ENCODE results near the gene C3orf20. TPM values are rescaled to one million over a fixed set of nuclear protein-coding genes. Genes with fewer than 3 reads are reported as not detected.
"Not testable (repeated sequence)": the region's sequence is repeated elsewhere in the genome, so short reads cannot be mapped to it uniquely, and the experiment has no call there.

Gene C3orf20
- polyA plus RNA-seq, 4 donors: 0.09 to 0.30 (median 0.25) TPM

- DNase-seq (ENCODE audit: low read depth in 4 of 4, low spot score in 3 of 4): no peak
Observed at GRCh38 chr3:14647976-14648955, 26.7 kb upstream of the C3orf20 start.

GRCh38 chr3:14649466-14649865, 25.5 kb upstream of the C3orf20 start:
- DNase-seq (ENCODE audit: low read depth in 4 of 4, low spot score in 3 of 4): peak in 1 of 4 donors; percentile 54

DNA sequence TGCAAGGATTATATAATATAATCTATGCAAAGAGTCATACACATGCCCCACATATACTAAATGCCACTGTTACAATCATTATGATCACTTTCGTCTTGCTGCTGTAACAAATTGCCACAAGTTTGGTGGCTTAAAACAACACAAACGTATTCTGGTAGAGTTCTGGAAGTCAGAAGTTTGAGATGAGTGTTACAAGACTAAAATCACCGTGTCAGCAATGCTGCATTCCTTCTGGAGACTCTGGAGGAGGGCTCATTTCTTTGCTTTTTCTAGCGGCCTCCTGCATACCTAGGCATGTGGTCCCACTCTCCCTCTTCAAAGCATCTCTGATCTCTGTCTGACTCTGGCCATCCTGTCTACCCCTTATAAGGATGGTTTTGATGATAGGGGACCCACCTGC, 24.7 kb upstream of the C3orf20 start:
- DNase-seq (ENCODE audit: low read depth in 4 of 4, low spot score in 3 of 4): no peak

GRCh38 chr3:14651440-14652251, 23.3 kb upstream of the C3orf20 start, which contains the start of gene CCDC174:
CCDC174 (plus strand) TSS chr3:14651762; CDS start chr3:14651837, 75 bp downstream.
- peak; percentile 98 to 99 (median 99) for DNase-seq (ENCODE audit: low read depth in 4 of 4, low spot score in 3 of 4)

GRCh38 chr3:14652360-14652907, 22.5 kb upstream of the C3orf20 start:
- not testable (repeated sequence) for DNase-seq (ENCODE audit: low read depth in 4 of 4, low spot score in 3 of 4)

GRCh38 chr3:14657579-14657978, 17.4 kb upstream of the C3orf20 start:
- no peak for DNase-seq (ENCODE audit: low read depth in 4 of 4, low spot score in 3 of 4)

GRCh38 chr3:14658978-14659377, 16.0 kb upstream of the C3orf20 start:
- no peak for DNase-seq (ENCODE audit: low read depth in 4 of 4, low spot score in 3 of 4)

GRCh38 chr3:14660942-14661341, 14.0 kb upstream of the C3orf20 start:
- DNase-seq (ENCODE audit: low read depth in 4 of 4, low spot score in 3 of 4): no peak

- DNase-seq (ENCODE audit: low read depth in 4 of 4, low spot score in 3 of 4): no peak
Observed at GRCh38 chr3:14663396-14664135, 11.4 kb upstream of the C3orf20 start.

DNA sequence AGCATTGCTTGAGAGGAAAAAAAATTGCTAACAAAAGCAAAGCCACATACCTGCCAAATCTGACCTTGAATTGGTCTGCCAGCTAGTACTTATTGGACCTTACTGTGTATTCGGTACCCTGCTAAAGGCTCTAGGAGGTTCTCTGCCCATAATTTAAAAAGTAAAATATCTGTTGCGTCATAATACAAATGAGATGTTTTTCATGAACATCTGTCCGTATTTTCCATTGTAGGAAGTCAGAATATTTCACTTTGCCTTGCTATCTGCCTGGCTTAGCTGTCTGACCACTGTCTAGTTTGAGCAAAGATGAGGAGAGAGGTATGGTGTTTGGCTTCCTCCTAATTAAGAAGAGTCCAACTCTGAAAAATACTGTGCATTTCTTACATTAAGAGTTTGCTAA, 10.8 kb upstream of the C3orf20 start:
- no peak for DNase-seq (ENCODE audit: low read depth in 4 of 4, low spot score in 3 of 4)

- DNase-seq (ENCODE audit: low read depth in 4 of 4, low spot score in 3 of 4): no peak
Observed at GRCh38 chr3:14672588-14672987, 2.4 kb upstream of the C3orf20 start.

DNA sequence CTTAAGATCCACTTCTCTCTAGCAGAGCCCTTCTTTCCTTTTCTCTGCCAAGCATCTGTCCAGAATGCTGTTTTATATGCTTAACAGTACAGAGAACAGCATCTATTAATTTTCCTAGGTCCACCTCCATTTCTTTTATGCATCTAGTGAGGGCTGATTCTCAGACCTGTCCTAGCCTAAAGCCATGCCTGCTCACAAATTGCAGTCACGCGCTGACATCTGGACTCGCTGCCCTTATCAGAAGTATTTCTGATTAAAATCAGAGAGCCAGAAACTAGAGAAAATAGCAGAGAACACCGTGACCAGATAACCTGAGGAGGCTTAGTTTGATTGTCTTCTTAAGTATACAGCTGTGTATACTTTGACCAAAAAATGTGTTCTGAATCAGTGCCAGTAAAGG, 1.9 kb downstream of the C3orf20 start:
- DNase-seq (ENCODE audit: low read depth in 4 of 4, low spot score in 3 of 4): no peak

- DNase-seq (ENCODE audit: low read depth in 4 of 4, low spot score in 3 of 4): no peak
Observed at GRCh38 chr3:14678015-14678503, 3.1 kb downstream of the C3orf20 start.

- DNase-seq (ENCODE audit: low read depth in 4 of 4, low spot score in 3 of 4): no peak
Observed at GRCh38 chr3:14680115-14680514, 5.2 kb downstream of the C3orf20 start.

DNA sequence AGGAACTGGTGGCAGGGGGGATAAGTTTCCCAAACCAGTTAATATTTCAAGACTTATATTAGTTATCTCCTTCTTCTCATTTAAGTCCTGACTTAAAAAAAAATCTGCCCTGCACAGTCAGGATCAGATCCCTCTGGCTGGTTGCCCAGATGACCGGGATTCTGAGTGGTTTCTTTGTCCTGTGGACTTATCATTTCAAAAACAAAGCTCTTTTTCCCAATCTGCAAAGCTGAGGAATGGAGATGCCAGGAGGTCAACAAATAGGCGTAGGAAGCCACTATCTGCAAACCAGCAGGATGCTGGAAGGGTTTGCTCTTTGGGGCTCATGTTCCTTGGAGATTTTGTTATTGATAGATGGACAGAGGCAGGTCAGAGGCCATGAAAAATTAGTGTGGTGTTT, 5.8 kb downstream of the C3orf20 start:
- no peak for DNase-seq (ENCODE audit: low read depth in 4 of 4, low spot score in 3 of 4)

DNA sequence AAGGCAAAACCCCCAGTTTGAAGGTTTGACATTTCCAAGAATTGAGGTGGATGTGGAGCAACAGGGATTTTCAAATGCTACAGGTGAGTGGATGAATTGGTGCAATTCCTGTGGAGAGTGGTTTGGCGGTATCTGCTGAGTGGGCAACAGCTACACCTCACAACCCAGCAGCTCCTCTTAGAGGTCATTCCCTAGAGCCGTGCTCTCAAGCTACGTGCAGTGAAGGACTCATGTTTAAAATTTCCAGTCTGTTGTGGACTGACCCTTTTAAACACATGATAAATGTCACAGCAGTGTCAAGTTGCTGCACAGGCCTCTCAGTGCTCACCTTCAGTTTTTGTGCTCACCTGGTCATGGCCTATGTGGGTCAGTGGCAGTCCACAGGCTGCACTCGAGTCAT, 9.5 kb downstream of the C3orf20 start:
- DNase-seq (ENCODE audit: low read depth in 4 of 4, low spot score in 3 of 4): no peak

DNA sequence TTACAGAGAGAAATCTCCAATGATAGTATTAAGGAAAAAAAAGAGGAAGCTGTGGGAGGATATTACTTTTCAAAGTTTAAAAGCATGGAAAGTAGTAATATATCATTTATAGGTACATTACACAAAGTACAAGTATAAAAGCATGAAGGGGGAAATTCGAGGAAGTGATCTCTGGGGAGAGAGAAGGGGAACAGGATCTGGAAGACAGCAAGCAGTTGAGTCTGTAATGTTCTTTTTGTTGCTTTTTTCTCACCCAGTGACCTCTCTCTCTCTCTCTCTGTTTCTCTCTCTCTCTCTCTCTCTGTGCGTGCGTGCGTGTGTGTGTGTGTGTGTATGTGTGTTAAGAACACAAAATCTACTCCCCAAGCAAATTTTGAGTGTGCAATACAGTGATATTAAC, 10.2 kb downstream of the C3orf20 start:
- DNase-seq (ENCODE audit: low read depth in 4 of 4, low spot score in 3 of 4): peak in 1 of 4 donors; percentile 3

- DNase-seq (ENCODE audit: low read depth in 4 of 4, low spot score in 3 of 4): no peak
Observed at GRCh38 chr3:14687360-14687759, 12.4 kb downstream of the C3orf20 start.

- DNase-seq (ENCODE audit: low read depth in 4 of 4, low spot score in 3 of 4): no peak
Observed at GRCh38 chr3:14688525-14688924, 13.6 kb downstream of the C3orf20 start.

All from right renal pelvis (tissue), 4 donors.